Activated CD4-positive, alpha-beta memory T cell treated with anti-CD3 and anti-CD28 coated beads, Interleukin-2, amount 10 ng/mL, durations not matched to agents 7 days and 5 days (primary cell): Measurements from ENCODE around the gene GNA14. TPM values are rescaled to one million over a fixed set of nuclear protein-coding genes. Genes with fewer than 3 reads are reported as not detected.
"Not testable (repeated sequence)": the region's sequence is repeated elsewhere in the genome, so short reads cannot be mapped to it uniquely, and the experiment has no call there.

Source experiments
- CTCF ChIA-PET: fragments of 350-600 bp; sonication (Branson Sonifier 250); formaldehyde crosslinking; loops from one replicate; lab custom pipeline; 2021; ENCODE audit warnings: antibody characterized with exemption, inconsistent platforms; lab: Charles Lee
- POLR2A ChIA-PET: fragments of 350-600 bp; sonication (Branson Sonifier 250); formaldehyde crosslinking; loops from one replicate; lab custom pipeline; 2021; ENCODE audit warnings: antibody characterized with exemption; lab: Charles Lee
- DNase-seq: peaks from one replicate; pipeline ENCODE4 v3.0.0-alpha.2; 2020
- H3K27ac Mint-ChIP-seq: one replicate; pipeline ENCODE4 v1.8.0; 2021; ENCODE audit warnings: mild to moderate bottlenecking, mixed read lengths
- H3K27me3 Mint-ChIP-seq: one replicate; pipeline ENCODE4 v1.8.0; 2021; ENCODE audit warnings: mixed read lengths
- H3K36me3 Mint-ChIP-seq: one replicate; pipeline ENCODE4 v1.8.0; 2021; ENCODE audit warnings: low read depth, mixed read lengths
- H3K4me1 Mint-ChIP-seq: one replicate; pipeline ENCODE4 v1.8.0; 2021; ENCODE audit warnings: mixed read lengths
- H3K4me3 Mint-ChIP-seq: one replicate; pipeline ENCODE4 v1.8.0; 2021; ENCODE audit warnings: mild to moderate bottlenecking, mixed read lengths
- H3K9me3 Mint-ChIP-seq: one replicate; pipeline ENCODE4 v1.8.0; 2021; ENCODE audit warnings: mixed read lengths
- total RNA-seq, 2 experiments: library from RNA; stranded (reverse); gene quantifications; one replicate each; pipeline ENCODE4 v1.2.3, GENCODE V29; 2021

GNA14 gene
- total RNA-seq, 2 experiments from 2014 or later = not detected

GRCh38 chr9:77593528-77593927 is 54.6 kb downstream of the GNA14 start:
- DNase-seq = no peak
- no peak overlapping the region for H3K4me3 Mint-ChIP-seq
- peaks cover 4% of the 10 kb centered on the region for H3K27me3 Mint-ChIP-seq
- H3K4me1 Mint-ChIP-seq = peaks cover 5% of the 10 kb centered on the region
- ChIA-PET CTCF (no interaction called here), POLR2A (no interaction called here)
- H3K27ac Mint-ChIP-seq = no peak overlapping the region
- no peaks in the 10 kb centered on the region for H3K9me3 Mint-ChIP-seq
- no peaks in the 10 kb centered on the region for H3K36me3 Mint-ChIP-seq

DNA sequence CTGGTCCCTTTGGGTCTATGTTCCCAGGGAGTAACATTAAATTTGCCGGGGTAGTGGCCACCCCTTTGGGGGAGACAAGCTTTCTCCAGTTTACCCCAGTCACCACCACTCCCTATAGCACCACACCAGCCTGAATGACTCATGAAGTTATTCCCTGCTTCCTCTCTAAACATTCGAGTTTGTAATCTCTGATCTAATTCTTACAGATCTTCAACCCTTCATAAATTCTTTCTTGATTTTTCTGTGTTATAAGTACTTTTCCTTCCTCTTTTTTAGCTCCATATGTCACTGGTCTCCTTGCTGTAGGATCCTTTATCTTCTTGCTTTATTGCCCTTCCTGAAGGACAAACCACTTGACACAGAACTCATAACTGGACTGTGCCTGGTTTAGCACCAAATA is 55.6 kb downstream of the GNA14 start:
- H3K4me3 Mint-ChIP-seq = no peak overlapping the region
- peaks cover 5% of the 10 kb centered on the region for H3K4me1 Mint-ChIP-seq
- H3K27ac Mint-ChIP-seq = no peak overlapping the region
- ChIA-PET CTCF (no interaction called here), POLR2A (no interaction called here)
- peaks cover 4% of the 10 kb centered on the region for H3K27me3 Mint-ChIP-seq
- H3K9me3 Mint-ChIP-seq = no peaks in the 10 kb centered on the region
- no peaks in the 10 kb centered on the region for H3K36me3 Mint-ChIP-seq
- no peak for DNase-seq

DNA sequence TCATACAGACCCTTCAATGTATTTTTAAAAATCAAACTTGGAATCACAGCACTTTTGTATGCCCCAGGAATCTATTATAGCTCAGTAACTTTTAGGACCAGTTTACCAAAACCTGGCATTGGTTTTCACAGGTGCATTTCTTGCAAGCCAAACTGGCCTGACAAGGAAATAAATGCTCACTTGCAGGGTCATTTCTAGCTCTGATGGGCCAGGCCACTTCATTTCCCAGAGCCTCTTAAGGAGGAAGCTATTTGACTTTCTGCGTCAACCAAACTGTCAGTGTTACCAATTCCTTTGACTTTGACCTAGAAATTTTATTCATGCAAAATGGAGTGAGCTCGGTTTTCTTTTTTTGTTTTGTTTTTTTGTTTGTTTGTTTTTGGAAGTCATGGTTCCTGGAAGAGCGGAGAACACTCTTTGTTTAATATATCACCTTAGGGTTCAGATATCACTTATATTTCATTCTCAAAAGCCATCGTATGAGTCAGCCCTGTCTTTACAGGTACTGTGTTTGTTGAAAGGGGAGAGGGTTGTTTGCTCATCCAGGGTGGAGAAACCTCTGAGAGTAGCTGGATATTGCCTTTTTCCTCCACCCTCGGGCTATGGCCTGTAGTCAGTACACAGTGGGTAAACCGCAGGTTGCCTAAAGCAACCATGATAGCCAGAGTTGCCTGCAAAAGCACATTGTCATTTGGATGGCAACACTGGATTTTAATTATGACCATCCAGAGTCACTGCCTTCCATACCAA is 58.9 kb downstream of the GNA14 start:
- CTCF ChIA-PET = no interaction called here
- no peak for DNase-seq
- Mint-ChIP-seq H3K36me3 (no peaks in the 10 kb centered on the region), H3K4me3 (no peak overlapping the region), H3K9me3 (no peaks in the 10 kb centered on the region), H3K4me1 (peaks cover 3% of the 10 kb centered on the region), H3K27ac (no peak overlapping the region), H3K27me3 (peaks cover 2% of the 10 kb centered on the region)
- POLR2A ChIA-PET = no interaction called here

GRCh38 chr9:77588271-77588937 is 59.7 kb downstream of the GNA14 start:
- H3K27ac Mint-ChIP-seq = no peak overlapping the region
- peaks cover 5% of the 10 kb centered on the region for H3K27me3 Mint-ChIP-seq
- peaks cover 3% of the 10 kb centered on the region for H3K4me1 Mint-ChIP-seq
- CTCF ChIA-PET = no interaction called here
- no peak overlapping the region for H3K4me3 Mint-ChIP-seq
- H3K9me3 Mint-ChIP-seq = no peaks in the 10 kb centered on the region
- DNase-seq = no peak
- POLR2A ChIA-PET = no interaction called here
- H3K36me3 Mint-ChIP-seq = no peaks in the 10 kb centered on the region

DNA sequence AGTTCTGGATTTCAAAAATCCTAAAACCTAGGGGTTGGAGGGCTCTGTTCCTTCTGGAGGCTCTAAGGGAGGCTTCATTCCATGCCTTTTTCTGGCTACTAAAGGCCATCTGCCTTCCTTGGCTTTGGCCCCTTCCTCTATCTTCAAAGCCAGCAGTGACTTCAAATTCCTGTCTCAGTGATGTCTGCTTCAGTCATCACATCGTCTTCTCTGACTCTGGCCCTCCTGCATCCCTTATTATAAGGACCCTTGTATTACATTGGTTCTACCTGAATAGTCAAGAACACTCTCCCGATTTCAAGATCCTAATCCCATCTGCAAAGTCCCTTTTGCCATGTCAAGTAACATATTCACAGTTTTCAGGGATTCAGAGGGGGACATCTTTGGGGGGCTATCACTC is 60.3 kb downstream of the GNA14 start:
- H3K4me1 Mint-ChIP-seq = peaks cover 3% of the 10 kb centered on the region
- DNase-seq = no peak
- H3K27me3 Mint-ChIP-seq = peaks cover 10% of the 10 kb centered on the region
- no peaks in the 10 kb centered on the region for H3K9me3 Mint-ChIP-seq
- no peak overlapping the region for H3K4me3 Mint-ChIP-seq
- CTCF ChIA-PET = no interaction called here
- H3K36me3 Mint-ChIP-seq = no peaks in the 10 kb centered on the region
- H3K27ac Mint-ChIP-seq = no peak overlapping the region
- POLR2A ChIA-PET = no interaction called here

GRCh38 chr9:77587042-77587441 is 61.1 kb downstream of the GNA14 start:
- no peak for DNase-seq
- Mint-ChIP-seq H3K4me1 (peaks cover 3% of the 10 kb centered on the region), H3K9me3 (no peaks in the 10 kb centered on the region), H3K27ac (no peak overlapping the region), H3K27me3 (peaks cover 14% of the 10 kb centered on the region), H3K4me3 (no peak overlapping the region), H3K36me3 (no peaks in the 10 kb centered on the region)
- ChIA-PET CTCF (interaction anchor here (0.7 kb wide), 1 partner anchor 828 kb away, joined by 3 read pairs; no protein-coding TSS in a partner anchor), POLR2A (no interaction called here)

DNA sequence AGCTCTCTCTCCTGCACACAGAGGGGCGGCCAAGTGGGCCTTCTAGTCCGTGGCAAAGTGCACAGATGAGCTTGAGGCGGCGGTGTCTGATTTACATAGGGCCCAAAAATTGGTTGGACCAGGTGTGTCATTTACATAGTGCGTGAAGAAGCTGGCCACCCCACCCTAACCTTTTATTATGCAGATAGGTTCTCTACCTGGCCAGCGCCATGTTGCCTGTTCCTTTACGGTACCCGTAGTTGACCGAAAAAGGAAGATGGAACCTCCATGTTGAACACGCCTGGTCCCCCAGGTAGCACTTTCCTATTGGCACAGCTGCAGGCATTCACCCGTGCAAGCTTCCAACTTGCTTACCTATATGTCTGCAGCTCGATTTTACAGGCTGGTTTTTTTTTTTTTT is 61.5 kb downstream of the GNA14 start:
- POLR2A ChIA-PET = no interaction called here
- Mint-ChIP-seq H3K27me3 (peaks cover 15% of the 10 kb centered on the region), H3K27ac (no peak overlapping the region), H3K4me3 (no peak overlapping the region), H3K36me3 (no peaks in the 10 kb centered on the region), H3K4me1 (peaks cover 3% of the 10 kb centered on the region), H3K9me3 (no peaks in the 10 kb centered on the region)
- DNase-seq = no peak
- CTCF ChIA-PET = interaction anchor here (0.7 kb wide), 1 partner anchor 829 kb away, joined by 3 read pairs; no protein-coding TSS in a partner anchor

DNA sequence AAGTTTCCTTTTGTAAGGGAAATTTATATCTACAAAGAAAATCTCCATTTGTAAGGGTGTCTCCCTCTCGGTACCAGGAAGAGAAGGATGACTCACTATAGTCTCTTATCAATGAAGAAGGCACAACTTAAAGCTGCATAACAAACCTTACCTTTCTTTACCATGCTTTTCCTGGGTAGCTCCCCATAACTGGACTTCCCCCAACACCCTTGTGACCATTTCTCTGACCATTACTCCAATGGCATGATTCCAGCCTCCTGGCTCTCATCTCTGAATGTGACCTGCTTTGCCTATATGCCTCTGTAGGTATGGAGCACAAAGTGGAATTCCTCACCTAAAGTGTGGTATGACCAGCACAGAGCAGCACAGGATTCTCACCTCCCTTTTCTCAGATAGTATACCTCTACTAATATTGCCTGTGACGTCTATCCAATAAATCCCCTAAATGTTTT is 62.8 kb downstream of the GNA14 start:
- POLR2A ChIA-PET = no interaction called here
- Mint-ChIP-seq H3K27ac (no peak overlapping the region), H3K9me3 (no peaks in the 10 kb centered on the region), H3K36me3 (no peaks in the 10 kb centered on the region), H3K4me3 (no peak overlapping the region), H3K4me1 (peaks cover 3% of the 10 kb centered on the region), H3K27me3 (peaks cover 15% of the 10 kb centered on the region)
- CTCF ChIA-PET = no interaction called here
- no peak for DNase-seq

- H3K9me3 Mint-ChIP-seq, POLR2A ChIA-PET, H3K36me3 Mint-ChIP-seq, H3K27ac Mint-ChIP-seq, DNase-seq, CTCF ChIA-PET, H3K4me3 Mint-ChIP-seq, H3K4me1 Mint-ChIP-seq: not testable (repeated sequence)
- peaks cover 15% of the 10 kb centered on the region for H3K27me3 Mint-ChIP-seq
Observed at GRCh38 chr9:77584927-77585326, 63.2 kb downstream of the GNA14 start.

DNA sequence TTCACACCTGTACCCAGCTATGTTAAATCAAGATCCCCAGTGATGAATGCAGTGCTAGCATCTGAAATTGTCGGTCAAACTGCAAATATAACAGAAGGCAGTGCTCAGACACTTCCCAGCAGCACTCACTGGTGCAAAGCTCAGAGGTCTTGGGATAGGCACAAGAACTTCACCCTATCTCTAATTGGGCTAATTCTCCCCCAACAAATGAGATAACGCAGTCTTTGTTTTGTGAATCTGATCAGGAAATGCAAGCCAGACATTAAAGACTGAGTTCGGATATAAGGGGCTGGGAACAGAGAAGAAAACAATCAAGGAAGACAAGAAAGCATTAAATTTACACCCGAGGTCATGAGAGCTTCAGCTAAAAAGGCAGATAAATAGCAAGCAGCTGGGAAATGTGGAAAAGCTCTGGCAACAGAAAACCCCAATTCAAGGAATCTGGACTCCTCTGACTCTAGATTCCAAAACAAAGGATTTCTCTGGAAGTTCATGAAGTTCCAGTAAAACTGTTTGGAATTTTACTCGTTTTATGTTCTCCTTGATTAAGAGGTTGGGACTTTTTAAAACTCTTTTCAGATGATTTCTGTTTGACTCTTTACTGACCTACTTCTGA is 65.1 kb downstream of the GNA14 start:
- no peak overlapping the region for H3K4me3 Mint-ChIP-seq
- no peak for DNase-seq
- peaks cover 15% of the 10 kb centered on the region for H3K27me3 Mint-ChIP-seq
- H3K27ac Mint-ChIP-seq = no peak overlapping the region
- peaks cover 3% of the 10 kb centered on the region for H3K4me1 Mint-ChIP-seq
- CTCF ChIA-PET = no interaction called here
- POLR2A ChIA-PET = no interaction called here
- no peaks in the 10 kb centered on the region for H3K9me3 Mint-ChIP-seq
- H3K36me3 Mint-ChIP-seq = no peaks in the 10 kb centered on the region

- Mint-ChIP-seq H3K4me1 (peaks cover 3% of the 10 kb centered on the region), H3K4me3 (no peak overlapping the region), H3K36me3 (no peaks in the 10 kb centered on the region), H3K27ac (no peak overlapping the region), H3K27me3 (peaks cover 15% of the 10 kb centered on the region), H3K9me3 (no peaks in the 10 kb centered on the region)
- CTCF ChIA-PET = no interaction called here
- no peak for DNase-seq
- POLR2A ChIA-PET = no interaction called here
Observed at GRCh38 chr9:77582525-77582924, 65.6 kb downstream of the GNA14 start.

GRCh38 chr9:77575785-77576184 is 72.3 kb downstream of the GNA14 start:
- Mint-ChIP-seq H3K27ac (no peak overlapping the region), H3K4me3 (no peak overlapping the region), H3K36me3 (no peaks in the 10 kb centered on the region), H3K9me3 (no peaks in the 10 kb centered on the region), H3K27me3 (no peaks in the 10 kb centered on the region), H3K4me1 (no peaks in the 10 kb centered on the region)
- ChIA-PET CTCF (no interaction called here), POLR2A (no interaction called here)
- peak; percentile 27 for DNase-seq

GRCh38 chr9:77569335-77569734 is 78.8 kb downstream of the GNA14 start:
- Mint-ChIP-seq H3K4me1 (no peaks in the 10 kb centered on the region), H3K4me3 (no peak overlapping the region), H3K27me3 (peaks cover 4% of the 10 kb centered on the region), H3K36me3 (no peaks in the 10 kb centered on the region), H3K27ac (no peak overlapping the region), H3K9me3 (no peaks in the 10 kb centered on the region)
- no peak for DNase-seq
- CTCF ChIA-PET = interaction anchor here (1.6 kb wide), 1 partner anchor 12 kb away, joined by 4 read pairs; no protein-coding TSS in a partner anchor
- POLR2A ChIA-PET = no interaction called here
